CD14-positive monocyte (primary cell): Measurements from ENCODE around the gene PXDN. TPM values are rescaled to one million over a fixed set of nuclear protein-coding genes. Genes with fewer than 3 reads are reported as not detected.

Experiments
- DNase-seq, 3 donors: peaks; one replicate each; pipeline ENCODE4 v3.0.0-alpha.2; 2011 to 2022
- H2AFZ ChIP-seq: 2 replicates; pipeline ENCODE4 v1.6.0; 2012; ENCODE audit warnings: mild to moderate bottlenecking, low read depth, low read length, inconsistent platforms; ENCODE audit not compliant: insufficient read depth, poor library complexity, severe bottlenecking
- H3K27ac ChIP-seq, 2 donors: 1 replicate in 1 of 2; 2 replicates in 1 of 2; pipeline ENCODE4 v1.5.1; 2012 to 2013; ENCODE audit warnings: low read length in 2 of 2, control low read depth in 1 of 2, inconsistent platforms in 1 of 2, low read depth in 1 of 2, mild to moderate bottlenecking in 1 of 2
- H3K27me3 ChIP-seq, 2 donors: one replicate each; pipeline versions ENCODE4 v1.6.0 to v1.6.1; 2011 to 2013; ENCODE audit warnings: low read length in 2 of 2; ENCODE audit not compliant: control insufficient read depth in 2 of 2, insufficient read depth in 2 of 2
- H3K36me3 ChIP-seq, 2 donors: replicated peaks in 1 of 2; 1 replicate in 1 of 2; 2 replicates in 1 of 2; pipeline versions ENCODE4 v1.5.1 to v1.6.1; 2012 to 2013; ENCODE audit warnings: low read length in 2 of 2, control low read depth in 1 of 2, inconsistent platforms in 1 of 2, mild to moderate bottlenecking in 1 of 2; ENCODE audit not compliant: insufficient read depth in 2 of 2, control insufficient read depth in 1 of 2
- H3K4me1 ChIP-seq, 2 donors: 1 replicate in 1 of 2; 2 replicates in 1 of 2; pipeline versions ENCODE4 v1.5.1 to v1.6.1; 2012 to 2013; ENCODE audit warnings: low read length in 2 of 2, control low read depth in 1 of 2, inconsistent platforms in 1 of 2, mild to moderate bottlenecking in 1 of 2, moderate library complexity in 1 of 2; ENCODE audit not compliant: insufficient read depth in 2 of 2, control insufficient read depth in 1 of 2
- H3K4me2 ChIP-seq: replicated peaks from 2 replicates; pipeline ENCODE3; 2012; ENCODE audit warnings: low read length, moderate library complexity, mild to moderate bottlenecking; ENCODE audit not compliant: poor library complexity, severe bottlenecking; ENCODE audit errors: extremely low read depth
- H3K4me3 ChIP-seq, 3 experiments: fragments of 200-600 bp in 1 of 3; sonication (generic) in 1 of 3; replicated peaks in 1 of 3; 1 replicate in 2 of 3; 2 replicates in 1 of 3; pipeline ENCODE4 v1.5.1; 2011 to 2013; ENCODE audit warnings: low read length in 3 of 3, mild to moderate bottlenecking in 3 of 3, control low read depth in 2 of 3, low read depth in 2 of 3, inconsistent platforms in 1 of 3, moderate library complexity in 1 of 3
- H3K79me2 ChIP-seq: 2 replicates; pipeline ENCODE4 v1.6.0; 2012; ENCODE audit warnings: mild to moderate bottlenecking, control low read depth, inconsistent platforms, low read length, moderate library complexity; ENCODE audit not compliant: insufficient read depth
- H3K9ac ChIP-seq: 2 replicates; pipeline ENCODE4 v1.6.0; 2017; ENCODE audit warnings: low read length, mild to moderate bottlenecking; ENCODE audit not compliant: insufficient read depth, poor library complexity, severe bottlenecking
- H3K9me3 ChIP-seq, 2 donors: replicated peaks in 1 of 2; 1 replicate in 1 of 2; 2 replicates in 1 of 2; pipeline versions ENCODE4 v1.5.1 to v1.6.1; 2012 to 2013; ENCODE audit warnings: low read length in 2 of 2, control low read depth in 1 of 2; ENCODE audit not compliant: control insufficient read depth in 1 of 2, insufficient read depth in 1 of 2
- H4K20me1 ChIP-seq: 2 replicates; pipeline ENCODE4 v1.6.0; 2012; ENCODE audit warnings: mild to moderate bottlenecking, low read length, control low read depth, moderate library complexity; ENCODE audit not compliant: insufficient read depth
- H3K27ac Mint-ChIP-seq, 7 donors: one replicate each; pipeline ENCODE4 v1.8.0; 2020; ENCODE audit warnings: mild to moderate bottlenecking in 7 of 7, mixed read lengths in 7 of 7, moderate library complexity in 6 of 7, inconsistent platforms in 2 of 7
- H3K27me3 Mint-ChIP-seq, 3 donors: one replicate each; pipeline ENCODE4 v1.8.0; 2021 to 2022; ENCODE audit warnings: low read depth in 3 of 3, mild to moderate bottlenecking in 3 of 3, mixed read lengths in 3 of 3, moderate library complexity in 3 of 3, inconsistent platforms in 1 of 3
- H3K36me3 Mint-ChIP-seq, 2 donors: one replicate each; pipeline ENCODE4 v1.8.0; 2020; ENCODE audit warnings: mixed read lengths in 2 of 2, inconsistent platforms in 1 of 2, mild to moderate bottlenecking in 1 of 2
- H3K4me1 Mint-ChIP-seq: one replicate; pipeline ENCODE4 v1.8.0; 2020; ENCODE audit warnings: mild to moderate bottlenecking, mixed read lengths
- H3K4me3 Mint-ChIP-seq, 2 donors: one replicate each; pipeline ENCODE4 v1.8.0; 2020; ENCODE audit warnings: mild to moderate bottlenecking in 2 of 2, mixed read lengths in 2 of 2, moderate library complexity in 1 of 2
- H3K9me3 Mint-ChIP-seq, 7 donors: one replicate each; pipeline ENCODE4 v1.8.0; 2020 to 2022; ENCODE audit warnings: mixed read lengths in 7 of 7, mild to moderate bottlenecking in 6 of 7, moderate library complexity in 6 of 7, inconsistent platforms in 2 of 7
- CTCF ChIP-seq: fragments of 200-600 bp; IDR thresholded peaks from one replicate; pipeline ENCODE4 v1.8.0; 2022; ENCODE audit warnings: antibody characterized with exemption, mild to moderate bottlenecking
- WGBS: methylation state at CpG from one replicate; pipeline ENCODE4 v1.1.5; 2013; ENCODE audit warnings: missing lambda C conversion rate; ENCODE audit not compliant: insufficient coverage; 5-methylcytosine and 5-hydroxymethylcytosine counted together
- intact Hi-C, 2 donors: fragments of 100-400 bp; cut with micrococcal nuclease; formaldehyde crosslinking; loops; one replicate each; pipeline versions ENCODE4 v1.15.0 to v1.15.1; 2023
- polyA plus RNA-seq, 3 donors: library from polyadenylated mRNA; depleted of rRNA in 1 of 3; unstranded in 2 of 3; stranded (reverse) in 1 of 3; fragments of 300-500 nt in 2 of 3; fragments of >200 nt in 1 of 3; fragmentation: Illumina TruSeq in 2 of 3; gene quantifications; 1 replicate in 2 of 3; 2 replicates in 1 of 3; pipeline ENCODE4 v1.2.3, GENCODE V29; 2012 to 2021

PXDN gene
- polyA plus RNA-seq, 3 donors = not detected

- peaks cover 27% of the 10 kb centered on the region in 2 donors for H3K9me3 ChIP-seq
- no peak for DNase-seq
- H3K27ac ChIP-seq = no peak overlapping the region
- H3K36me3 ChIP-seq = no peaks in the 10 kb centered on the region
- WGBS = 90% methylated on average over 18 of the region's 20 CpGs
- TF ChIP-seq CTCF = no peak
- Mint-ChIP-seq H3K27ac (no peak overlapping the region), H3K4me1 (no peaks in the 10 kb centered on the region), H3K4me3 (no peak overlapping the region), H3K9me3 (no peaks in the 10 kb centered on the region), H3K27me3 (no peaks in the 10 kb centered on the region), H3K36me3 (no peaks in the 10 kb centered on the region)
- H3K4me3 ChIP-seq = no peak overlapping the region
- intact Hi-C loops = no loop called here
- H2AFZ ChIP-seq = no peak overlapping the region
- no peaks in the 10 kb centered on the region for H3K79me2 ChIP-seq
- H3K27me3 ChIP-seq = no peaks in the 10 kb centered on the region
- no peaks in the 10 kb centered on the region for H3K4me1 ChIP-seq
- no peak overlapping the region for H3K9ac ChIP-seq
- no peak overlapping the region for H3K4me2 ChIP-seq
- no peaks in the 10 kb centered on the region for H4K20me1 ChIP-seq
These were observed 146.1 kb downstream of the PXDN start for GRCh38 chr2:1598041-1598710.

GRCh38 chr2:1595274-1595673, 149.0 kb downstream of the PXDN start:
- H3K27ac ChIP-seq = no peak overlapping the region
- no peaks in the 10 kb centered on the region for H3K36me3 Mint-ChIP-seq
- no peaks in the 10 kb centered on the region for H3K36me3 ChIP-seq
- H3K27me3 Mint-ChIP-seq = peaks cover 0 to 13% (median 11%) of the 10 kb centered on the region in 3 donors
- H2AFZ ChIP-seq = no peak overlapping the region
- peaks cover 27% of the 10 kb centered on the region in 2 donors for H3K9me3 ChIP-seq
- H3K9me3 Mint-ChIP-seq = no peaks in the 10 kb centered on the region
- no peaks in the 10 kb centered on the region for H3K4me1 ChIP-seq
- peaks cover 0 to 2% of the 10 kb centered on the region in 2 donors for H3K27me3 ChIP-seq
- no peak overlapping the region for H3K4me3 ChIP-seq
- H3K27ac Mint-ChIP-seq = no peak overlapping the region
- intact Hi-C loops = no loop called here
- H3K4me2 ChIP-seq = no peak overlapping the region
- WGBS = 91% methylated on average over 14 of the region's 14 CpGs
- H3K4me1 Mint-ChIP-seq = no peaks in the 10 kb centered on the region
- H3K9ac ChIP-seq = no peak overlapping the region
- H3K79me2 ChIP-seq = no peaks in the 10 kb centered on the region
- DNase-seq = no peak
- TF ChIP-seq CTCF = no peak
- no peaks in the 10 kb centered on the region for H4K20me1 ChIP-seq
- no peak overlapping the region for H3K4me3 Mint-ChIP-seq
